ENCODE results near the gene DEPDC5.

- TF ChIP-seq MEF2A (IDR thresholded peaks at IDR 0.05; ENCODE audit: insufficient read depth, low read depth, low read length) (no peak), POLR2A (IDR thresholded peaks at IDR 0.05; ENCODE audit: low read depth, low read length) (no peak), POU2F2 (IDR thresholded peaks at IDR 0.05; ENCODE audit: borderline replicate concordance, low read depth, low read length) (no peak), CREM (IDR thresholded peaks at IDR 0.05; ENCODE audit: low read depth) (no peak), EZH2 (IDR thresholded peaks at IDR 0.05; ENCODE audit: borderline replicate concordance, control insufficient read depth, low read depth, low read length) (no peak), POLR2AphosphoS5 (IDR thresholded peaks at IDR 0.05; ENCODE audit: low read length) (no peak), ZNF274 (IDR thresholded peaks at IDR 0.05; ENCODE audit: insufficient read depth, insufficient read length) (no peak)
Observed at GRCh38 chr22:31893460-31893859, 139.6 kb downstream of the DEPDC5 start.
